Endodermal cell (in vitro differentiated cells): Measurements from ENCODE around the gene BSDC1. TPM values are rescaled to one million over a fixed set of nuclear protein-coding genes. Genes with fewer than 3 reads are reported as not detected.

Experiments used
- DNase-seq: peaks from one replicate; pipeline ENCODE4 v3.0.0-alpha.2; 2017
- H3K27ac ChIP-seq: 2 replicates; pipeline ENCODE4 v1.5.1; 2013; ENCODE audit warnings: mild to moderate bottlenecking, low read depth, low read length, moderate library complexity
- H3K27me3 ChIP-seq: 2 replicates; pipeline ENCODE4 v1.6.1; 2013; ENCODE audit warnings: mild to moderate bottlenecking, low read length, moderate library complexity; ENCODE audit not compliant: insufficient read depth, control insufficient read depth, poor library complexity, severe bottlenecking
- H3K36me3 ChIP-seq: 2 replicates; pipeline ENCODE4 v1.7.0; 2013; ENCODE audit warnings: mild to moderate bottlenecking, low read length, moderate library complexity; ENCODE audit not compliant: control insufficient read depth, insufficient read depth
- H3K4me1 ChIP-seq: one replicate; pipeline ENCODE4 v1.7.0; 2013; ENCODE audit warnings: low read length; ENCODE audit not compliant: control insufficient read depth, insufficient read depth
- H3K4me3 ChIP-seq: 2 replicates; pipeline ENCODE4 v1.5.1; 2013; ENCODE audit warnings: mild to moderate bottlenecking, low read length, moderate library complexity
- H3K9ac ChIP-seq: 2 replicates; pipeline ENCODE4 v1.6.1; 2013; ENCODE audit warnings: mild to moderate bottlenecking, low read length, moderate library complexity; ENCODE audit not compliant: poor library complexity, severe bottlenecking; ENCODE audit errors: extremely low read depth
- H3K9me3 ChIP-seq: 2 replicates; pipeline ENCODE4 v1.6.1; 2013; ENCODE audit warnings: mild to moderate bottlenecking, low read length, moderate library complexity; ENCODE audit not compliant: control insufficient read depth
- H3K27ac Mint-ChIP-seq: 2 replicates; pipeline ENCODE4 v1.8.0; 2020; ENCODE audit warnings: mixed read lengths
- H3K27me3 Mint-ChIP-seq: 2 replicates; pipeline ENCODE4 v1.8.0; 2021; ENCODE audit warnings: mild to moderate bottlenecking, mixed read lengths; ENCODE audit not compliant: insufficient read depth
- H3K36me3 Mint-ChIP-seq: 2 replicates; pipeline ENCODE4 v1.8.0; 2020; ENCODE audit warnings: low read depth, mixed read lengths
- H3K4me1 Mint-ChIP-seq: 2 replicates; pipeline ENCODE4 v1.8.0; 2020; ENCODE audit warnings: mixed read lengths
- H3K4me3 Mint-ChIP-seq: 2 replicates; pipeline ENCODE4 v1.8.0; 2020; ENCODE audit warnings: mild to moderate bottlenecking, moderate library complexity, mixed read lengths
- H3K9me3 Mint-ChIP-seq: 2 replicates; pipeline ENCODE4 v1.8.0; 2020; ENCODE audit warnings: mild to moderate bottlenecking, mixed read lengths
- WGBS, 2 experiments: methylation state at CpG; one replicate each; pipeline versions ENCODE4 v1.1.5 to v1.1.7; 2013; ENCODE audit warnings: missing lambda C conversion rate in 2 of 2, mixed read lengths in 1 of 2; ENCODE audit not compliant: insufficient coverage in 1 of 2, insufficient read length in 1 of 2; 5-methylcytosine and 5-hydroxymethylcytosine counted together
- total RNA-seq, 2 donors: library from RNA; stranded (reverse); fragmentation: NEBNext Ultra II Directional in 1 of 2; extraction: Animal tissue kit (Norgen Biotek cat#: 25700) in 1 of 2; gene quantifications; 2 replicates in 1 of 2; 3 replicates in 1 of 2; pipeline ENCODE4 v1.2.1, GENCODE V29; 2021
- TF ChIP-seq, protein P1 (sequence below): fragments of 200-600 bp; sonication (generic); conservative IDR thresholded peaks from 2 replicates; pipeline ENCODE4 v1.5.0; 2021; ENCODE audit warnings: antibody characterized with exemption, mild to moderate bottlenecking

BSDC1 gene
- total RNA-seq, 2 donors from 2014 or later = 61.7 to 68.3 TPM

DNA sequence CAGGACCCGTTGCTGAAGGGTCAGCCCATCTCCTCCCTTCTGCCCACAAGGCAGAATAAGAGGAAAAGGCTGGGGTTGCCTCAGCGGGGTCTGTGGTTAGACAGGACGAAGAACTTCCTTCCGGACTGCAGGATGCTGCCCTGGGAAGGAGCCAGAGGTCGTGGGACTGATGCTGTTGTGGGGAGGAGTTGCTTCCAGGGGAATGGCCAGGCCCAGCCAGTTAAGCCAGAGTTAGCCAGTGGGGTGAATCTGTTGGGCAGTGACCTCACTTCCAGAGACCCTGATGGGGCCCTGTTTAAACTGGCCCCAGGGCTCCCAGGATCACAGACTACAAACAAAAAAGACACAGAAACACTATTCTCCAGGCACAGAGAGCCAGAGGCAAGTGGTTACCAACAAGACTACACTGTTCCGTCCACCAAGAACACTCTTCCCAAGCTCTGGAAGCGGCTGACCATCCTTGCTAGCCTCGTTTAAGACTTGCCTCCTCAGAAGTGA lies 45.0 kb downstream of the BSDC1 start:
- H3K4me1 Mint-ChIP-seq = peaks cover 21% of the 10 kb centered on the region

DNA sequence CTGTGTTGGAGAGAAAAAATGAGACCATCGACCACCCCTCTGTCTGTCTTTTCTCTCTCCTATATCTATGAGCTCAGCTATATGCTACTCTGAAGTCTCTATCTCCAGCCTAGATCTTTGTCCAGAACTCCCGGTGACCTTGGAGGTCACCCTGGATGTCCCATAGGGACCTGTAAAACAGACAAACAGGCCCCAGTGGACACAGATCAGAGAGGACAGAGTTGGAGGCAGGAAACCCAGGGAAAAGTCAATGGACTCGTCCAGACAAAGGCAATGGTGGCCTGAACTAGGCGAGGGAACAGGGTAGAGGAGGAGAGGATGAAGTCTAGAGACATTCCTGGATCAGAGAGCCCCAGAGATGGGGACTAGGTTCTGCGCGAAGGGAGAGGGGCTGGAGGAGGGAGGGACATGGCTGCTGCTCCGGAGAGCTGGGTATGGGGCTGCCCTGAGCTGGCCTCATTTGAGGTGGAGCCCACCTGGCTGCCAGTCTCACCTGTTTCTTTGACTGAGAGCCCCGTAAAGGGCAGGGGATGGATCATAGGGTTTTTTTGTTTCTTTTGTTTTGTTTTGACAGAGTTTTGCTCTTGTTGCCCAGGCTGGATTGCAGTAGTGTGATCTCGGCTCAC lies 47.6 kb downstream of the BSDC1 start:
- no peak overlapping the region for H3K27ac Mint-ChIP-seq
- H3K9me3 ChIP-seq = peaks cover 5% of the 10 kb centered on the region
- H3K27ac ChIP-seq = no peak overlapping the region
- no peaks in the 10 kb centered on the region for H3K4me1 ChIP-seq
- H3K27me3 ChIP-seq = no peaks in the 10 kb centered on the region
- no peak for DNase-seq
- no peak overlapping the region for H3K4me3 Mint-ChIP-seq
- 86 to 94% methylated on average over 4 to 9 of the region's 9 CpGs for WGBS, 2 experiments
- H3K9ac ChIP-seq = no peak overlapping the region
- peaks cover 13% of the 10 kb centered on the region for H3K9me3 Mint-ChIP-seq
- H3K36me3 Mint-ChIP-seq = no peaks in the 10 kb centered on the region
- no peaks in the 10 kb centered on the region for H3K36me3 ChIP-seq
- peaks cover 39% of the 10 kb centered on the region for H3K27me3 Mint-ChIP-seq
- TF ChIP-seq, protein P1, sequence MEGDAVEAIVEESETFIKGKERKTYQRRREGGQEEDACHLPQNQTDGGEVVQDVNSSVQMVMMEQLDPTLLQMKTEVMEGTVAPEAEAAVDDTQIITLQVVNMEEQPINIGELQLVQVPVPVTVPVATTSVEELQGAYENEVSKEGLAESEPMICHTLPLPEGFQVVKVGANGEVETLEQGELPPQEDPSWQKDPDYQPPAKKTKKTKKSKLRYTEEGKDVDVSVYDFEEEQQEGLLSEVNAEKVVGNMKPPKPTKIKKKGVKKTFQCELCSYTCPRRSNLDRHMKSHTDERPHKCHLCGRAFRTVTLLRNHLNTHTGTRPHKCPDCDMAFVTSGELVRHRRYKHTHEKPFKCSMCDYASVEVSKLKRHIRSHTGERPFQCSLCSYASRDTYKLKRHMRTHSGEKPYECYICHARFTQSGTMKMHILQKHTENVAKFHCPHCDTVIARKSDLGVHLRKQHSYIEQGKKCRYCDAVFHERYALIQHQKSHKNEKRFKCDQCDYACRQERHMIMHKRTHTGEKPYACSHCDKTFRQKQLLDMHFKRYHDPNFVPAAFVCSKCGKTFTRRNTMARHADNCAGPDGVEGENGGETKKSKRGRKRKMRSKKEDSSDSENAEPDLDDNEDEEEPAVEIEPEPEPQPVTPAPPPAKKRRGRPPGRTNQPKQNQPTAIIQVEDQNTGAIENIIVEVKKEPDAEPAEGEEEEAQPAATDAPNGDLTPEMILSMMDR = no peak
- no peak overlapping the region for H3K4me3 ChIP-seq
- H3K4me1 Mint-ChIP-seq = peaks cover 3% of the 10 kb centered on the region

More for the DNA sequence above, 45.0 kb downstream of the BSDC1 start:
- Mint-ChIP-seq H3K4me3 (no peak overlapping the region), H3K27ac (no peak overlapping the region), H3K36me3 (no peaks in the 10 kb centered on the region), H3K27me3 (peaks cover 39% of the 10 kb centered on the region), H3K9me3 (peaks cover 13% of the 10 kb centered on the region)
- no peak overlapping the region for H3K4me3 ChIP-seq
- H3K36me3 ChIP-seq = no peaks in the 10 kb centered on the region
- H3K27me3 ChIP-seq = no peaks in the 10 kb centered on the region
- TF ChIP-seq, protein P1 = no peak
- no peak overlapping the region for H3K27ac ChIP-seq
- no peak overlapping the region for H3K9ac ChIP-seq
- WGBS, 2 experiments = 83 to 84% methylated on average over 5 to 8 of the region's 8 CpGs
- no peak for DNase-seq
- peaks cover 13% of the 10 kb centered on the region for H3K4me1 ChIP-seq
- peaks cover 5% of the 10 kb centered on the region for H3K9me3 ChIP-seq

DNA sequence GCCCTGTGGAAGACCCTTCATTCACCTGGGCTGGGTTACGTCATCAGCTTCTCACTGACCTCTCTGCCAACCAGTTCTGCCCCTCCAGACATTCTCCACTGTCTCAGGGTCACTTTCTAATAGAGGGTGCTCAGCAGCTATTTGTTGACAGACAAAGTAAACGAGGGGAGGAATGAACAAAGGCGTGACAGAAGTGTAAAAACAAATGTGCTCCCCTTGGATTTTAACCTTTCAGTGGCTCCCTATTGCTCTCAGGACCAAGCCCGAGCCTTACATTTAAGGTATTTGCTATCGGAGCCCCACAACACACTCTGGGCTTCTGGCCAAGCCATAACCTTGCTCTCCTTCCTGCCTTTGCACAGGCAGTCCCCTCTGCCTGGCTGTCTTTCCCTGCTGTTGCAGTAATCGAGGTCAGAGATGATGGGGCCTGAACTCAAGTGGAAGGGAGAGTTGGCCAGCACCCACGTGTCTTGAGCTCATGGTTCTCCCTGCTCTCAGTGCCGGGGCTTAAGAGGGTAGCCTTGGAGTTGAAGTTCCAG lies 48.9 kb downstream of the BSDC1 start:
- no peaks in the 10 kb centered on the region for H3K27me3 ChIP-seq
- TF ChIP-seq, protein P1 = no peak
- WGBS, 2 experiments = 85 to 90% methylated on average over 8 of the region's 8 CpGs

More for the DNA sequence above, 48.9 kb downstream of the BSDC1 start:
- no peak overlapping the region for H3K9ac ChIP-seq
- Mint-ChIP-seq H3K27me3 (peaks cover 31% of the 10 kb centered on the region), H3K4me1 (peaks cover 3% of the 10 kb centered on the region), H3K9me3 (peaks cover 5% of the 10 kb centered on the region), H3K36me3 (no peaks in the 10 kb centered on the region), H3K27ac (no peak overlapping the region), H3K4me3 (no peak overlapping the region)
- no peak overlapping the region for H3K4me3 ChIP-seq
- H3K27ac ChIP-seq = no peak overlapping the region
- DNase-seq = no peak
- H3K9me3 ChIP-seq = peaks cover 5% of the 10 kb centered on the region
- no peaks in the 10 kb centered on the region for H3K36me3 ChIP-seq
- no peaks in the 10 kb centered on the region for H3K4me1 ChIP-seq
